Measurements from ENCODE around the gene GBE1.
"Not testable (repeated sequence)": the region's sequence is repeated elsewhere in the genome, so short reads cannot be mapped to it uniquely, and the experiment has no call there.

The GBE1 gene

DNA sequence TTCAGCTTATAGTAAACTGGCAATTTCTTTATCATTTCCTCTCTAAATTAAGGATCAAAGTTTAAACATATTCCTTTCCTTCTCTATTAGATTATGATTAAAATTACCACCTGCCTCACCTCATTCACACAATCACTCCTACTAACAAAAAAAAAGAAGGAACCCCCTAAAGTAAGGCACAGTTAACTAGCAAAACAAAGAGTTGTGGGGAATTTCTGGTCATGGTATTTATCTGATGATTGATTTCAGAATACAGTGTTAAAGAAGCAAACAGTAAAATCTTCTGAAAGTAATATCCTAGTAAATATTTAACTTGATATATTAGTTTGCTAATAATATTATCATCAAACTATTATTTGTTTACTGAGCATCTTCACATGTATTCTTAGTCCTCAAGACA lies 8.8 kb downstream of the GBE1 start:
- no peak for DNase-seq

DNA sequence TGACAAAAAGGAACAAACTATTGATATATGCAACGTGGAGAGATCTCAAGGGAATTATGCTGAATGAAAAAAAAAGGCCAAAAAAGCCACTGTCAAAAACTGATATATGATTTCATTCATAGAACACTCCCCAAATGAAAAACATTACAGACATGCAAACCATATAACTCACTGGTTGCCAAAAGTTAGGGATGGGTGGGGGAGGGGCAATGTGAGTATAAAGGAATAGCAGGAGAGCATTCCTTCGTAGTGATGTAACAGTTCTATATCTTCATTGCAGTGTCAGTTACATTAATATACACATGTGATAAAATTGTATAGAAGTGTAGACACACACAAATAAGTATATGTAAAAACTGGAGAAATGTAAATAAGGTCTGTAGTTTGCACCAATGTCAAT lies 12.2 kb downstream of the GBE1 start:
- DNase-seq, result no peak

DNA sequence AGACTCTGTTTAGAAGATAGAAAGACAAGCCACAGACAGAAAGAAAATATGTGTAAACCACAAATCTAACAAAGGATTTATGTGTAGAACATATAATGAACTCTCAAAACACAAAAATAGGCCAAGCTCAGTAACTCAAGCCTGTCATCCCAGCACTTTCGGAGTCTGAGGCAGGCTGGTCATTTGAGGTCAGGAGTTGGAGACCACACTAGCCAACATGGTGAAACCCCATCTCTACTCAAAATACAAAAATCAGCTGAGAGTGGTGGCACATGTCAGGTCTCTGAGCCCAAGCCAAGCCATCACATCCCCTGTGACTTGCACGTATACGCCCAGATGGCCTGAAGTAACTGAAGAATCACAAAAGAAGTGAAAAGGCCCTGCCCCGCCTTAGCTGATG lies 14.2 kb downstream of the GBE1 start:
- DNase-seq, result not testable (repeated sequence)

DNA sequence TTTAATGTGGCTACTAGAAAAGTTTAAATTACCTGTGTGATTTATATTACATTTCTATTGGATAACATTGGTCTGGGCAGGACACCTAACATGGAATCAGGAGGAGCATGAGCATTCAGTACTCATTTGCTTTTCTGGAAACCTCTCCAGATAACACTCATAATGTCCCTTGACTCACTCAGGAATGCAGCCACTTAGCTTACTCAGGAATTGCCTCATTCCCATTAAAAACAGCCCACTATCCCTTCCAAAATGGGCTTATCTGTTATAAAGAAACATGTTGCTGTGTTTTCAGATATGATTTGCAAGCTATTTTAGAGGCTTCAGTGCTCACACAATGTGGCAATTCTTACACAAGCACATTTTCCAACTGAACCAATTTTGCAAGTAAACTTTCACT lies 17.1 kb downstream of the GBE1 start:
- no peak for DNase-seq

DNA sequence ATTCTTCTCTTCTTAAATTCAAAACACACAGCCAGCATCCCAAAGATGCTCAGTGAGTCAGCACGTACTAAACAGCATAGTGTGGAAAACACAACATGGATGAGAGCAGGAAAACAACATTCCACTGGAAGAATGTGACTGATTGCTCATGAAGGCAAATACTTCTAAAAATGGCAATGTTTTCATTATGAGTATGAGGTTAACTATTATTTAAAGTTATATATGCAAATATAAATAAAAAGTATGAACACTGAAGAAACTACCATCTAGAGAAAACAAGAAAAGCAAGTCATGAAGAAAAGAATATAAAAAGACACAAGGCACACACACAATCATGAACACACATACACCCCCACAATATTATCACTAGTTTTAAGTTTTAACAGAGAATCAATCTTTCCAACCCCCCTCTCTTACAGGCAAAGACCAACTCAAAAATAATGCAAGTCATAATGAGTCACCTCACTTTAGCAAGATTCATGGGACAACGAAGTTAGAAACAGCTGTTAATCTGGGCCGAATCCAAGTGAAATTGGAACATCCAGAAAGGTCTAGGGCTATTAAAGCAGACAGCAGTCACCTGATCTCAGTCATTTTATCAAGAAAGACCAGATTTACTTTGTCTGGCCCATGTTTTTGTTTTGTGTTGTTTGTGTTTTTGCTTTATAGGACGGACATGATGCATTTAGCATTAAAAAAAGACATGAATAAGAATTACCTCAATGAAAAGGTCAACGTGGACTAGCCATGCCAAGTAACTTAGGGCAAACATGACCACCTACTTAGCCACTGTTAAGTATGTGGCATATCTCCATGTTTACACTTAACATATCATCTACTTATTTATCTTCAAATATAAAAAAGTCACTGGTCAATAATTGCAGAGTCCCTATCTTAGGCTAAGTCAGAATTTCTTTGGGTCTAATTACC lies 18.1 kb downstream of the GBE1 start:
- DNase-seq, result no peak

DNA sequence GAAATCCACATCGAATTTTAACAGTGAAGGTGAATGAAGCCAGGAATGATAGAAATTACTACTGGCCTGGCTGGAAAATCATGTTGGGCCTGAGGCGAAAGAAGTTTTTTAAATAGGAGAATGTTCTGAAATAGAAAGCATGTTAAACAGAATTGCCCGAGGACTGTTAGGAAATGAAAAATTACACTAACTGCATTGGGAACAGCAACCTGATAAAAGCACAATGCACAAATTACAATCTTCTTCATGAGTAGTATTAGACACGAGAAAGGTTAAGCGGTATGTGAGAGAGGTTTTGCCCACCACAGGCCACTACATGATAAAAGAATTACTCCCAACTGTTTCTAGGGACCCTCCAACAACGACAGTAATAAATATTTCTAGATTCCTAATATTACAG lies 18.9 kb downstream of the GBE1 start:
- DNase-seq, result no peak

DNA sequence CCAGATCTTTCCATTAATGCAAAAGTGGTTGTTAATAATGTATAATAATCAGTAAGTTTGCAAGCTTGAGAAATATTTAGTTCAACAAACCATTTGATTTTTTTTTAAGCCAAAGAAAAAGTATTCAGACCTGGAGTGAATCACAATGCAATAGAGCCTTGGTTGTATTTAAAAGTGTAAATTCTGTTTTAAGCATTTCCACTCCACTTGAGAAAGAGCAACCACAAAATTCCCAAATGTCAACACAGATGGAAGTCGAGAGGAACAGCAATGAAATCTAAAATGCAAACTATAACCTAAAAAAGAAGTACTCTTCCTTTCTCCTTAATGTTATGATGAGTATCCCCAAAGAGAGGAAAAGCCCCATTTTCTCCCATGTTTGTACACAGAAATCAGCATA lies 20.2 kb downstream of the GBE1 start:
- no peak for DNase-seq

DNA sequence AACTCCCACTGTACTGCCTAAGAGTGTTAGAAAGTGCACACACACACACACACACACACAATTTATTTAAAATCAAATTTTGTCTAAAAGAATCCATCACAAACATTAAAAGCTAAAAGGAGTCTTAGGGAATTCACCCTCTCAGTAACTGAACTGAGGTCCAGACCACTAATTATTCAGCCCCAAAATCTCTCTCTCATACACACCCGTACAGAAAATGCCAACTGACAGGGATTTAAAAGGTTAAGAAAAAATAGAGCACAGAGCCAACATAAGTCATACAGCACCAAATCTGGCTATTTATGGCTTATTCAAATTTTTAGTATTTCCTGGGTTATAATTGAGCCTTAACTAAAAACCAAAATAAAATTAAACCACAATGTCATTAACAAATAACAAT lies 20.7 kb downstream of the GBE1 start:
- DNase-seq, result no peak

DNA sequence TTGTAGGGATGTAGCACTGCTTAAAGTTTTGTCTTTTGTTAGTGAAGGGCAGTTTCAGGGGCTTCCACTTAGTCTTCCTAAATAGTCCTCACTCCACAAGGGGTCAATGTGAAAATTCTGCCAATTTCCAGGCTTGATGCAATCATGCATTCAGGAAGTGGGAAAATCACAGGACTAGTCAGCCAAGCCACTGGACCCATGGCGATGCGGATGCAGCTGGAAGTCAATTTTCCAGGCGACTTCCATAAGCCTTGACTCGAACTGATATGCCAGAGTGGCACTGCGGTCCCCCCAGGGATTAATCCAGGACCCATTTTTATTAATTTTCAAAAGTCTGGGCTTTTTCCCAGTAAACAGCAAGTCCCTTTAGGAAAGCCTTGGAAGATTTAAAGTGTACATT lies 26.1 kb downstream of the GBE1 start:
- no peak for DNase-seq

DNA sequence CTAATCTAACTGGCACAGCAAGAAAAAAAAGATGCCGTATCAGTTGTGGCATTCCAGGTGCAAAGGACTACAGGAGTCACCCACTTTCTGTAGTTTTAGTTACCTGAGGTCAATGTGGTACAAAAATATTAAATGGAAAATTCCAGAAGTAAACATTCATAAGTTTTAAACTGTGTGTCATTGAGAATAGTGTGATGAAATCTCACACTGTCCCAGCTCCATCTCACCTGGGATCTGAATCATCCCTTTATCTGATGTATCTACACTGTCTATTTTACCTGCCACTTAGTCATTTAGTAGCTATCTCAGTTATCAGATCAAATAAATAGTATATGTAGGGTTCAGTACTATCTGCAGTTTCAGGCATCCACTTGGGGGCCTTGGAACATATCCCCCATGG lies 26.7 kb downstream of the GBE1 start:
- no peak for DNase-seq

DNA sequence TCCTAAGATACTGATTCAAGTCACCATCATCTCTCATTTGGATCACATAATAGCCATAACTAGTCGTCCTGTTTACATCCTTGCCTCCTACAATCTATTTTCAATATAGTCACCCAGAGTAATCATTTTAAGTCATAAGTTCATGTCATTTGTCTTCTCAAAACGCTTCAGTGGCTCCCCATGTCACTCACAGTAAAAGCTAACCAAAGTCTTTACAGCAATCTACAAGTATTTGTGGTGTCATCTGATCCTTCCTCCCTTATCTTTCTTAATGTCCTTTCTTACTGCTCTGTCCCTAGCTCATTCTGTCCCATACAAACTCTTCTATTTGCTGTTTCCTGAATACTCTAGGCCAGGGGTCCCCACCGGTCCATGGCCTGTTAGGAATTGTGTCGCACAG lies 28.8 kb downstream of the GBE1 start:
- DNase-seq, result no peak

DNA sequence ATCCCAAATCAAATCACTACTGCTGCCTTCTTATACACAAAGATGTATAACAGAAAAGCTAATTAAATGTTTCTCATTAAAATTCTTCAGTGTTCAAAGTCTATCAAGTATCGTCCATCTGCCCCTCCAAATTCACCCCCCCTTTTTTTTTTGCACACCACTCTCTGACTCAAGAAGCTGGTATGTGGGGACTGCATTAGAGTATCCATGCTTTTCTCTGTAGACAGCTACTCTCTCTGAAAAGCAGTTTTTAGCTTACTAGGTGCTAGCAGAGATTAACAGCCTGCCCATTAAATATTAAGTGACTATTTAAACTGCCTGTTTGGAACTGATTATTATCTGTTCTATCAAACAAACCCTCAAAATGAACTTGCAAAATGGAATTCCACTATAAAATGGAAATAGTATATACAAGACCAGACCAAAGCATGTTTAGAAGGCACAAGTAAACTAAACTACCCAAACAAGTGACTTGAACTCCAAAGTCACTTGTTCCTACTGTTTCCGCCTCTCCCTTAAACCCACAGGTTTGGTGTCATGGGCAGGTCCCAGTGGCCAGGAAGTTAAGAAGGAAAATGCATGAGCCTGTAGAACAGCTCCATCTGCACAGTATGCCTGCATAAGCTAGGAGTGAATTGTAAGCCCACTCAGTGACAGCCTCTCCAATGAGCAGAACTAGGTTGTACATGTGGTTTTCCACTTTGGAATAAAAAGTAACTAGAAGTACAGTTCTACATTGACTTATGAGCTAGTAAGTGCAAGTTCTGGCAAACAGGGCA lies 32.5 kb downstream of the GBE1 start:
- DNase-seq, result no peak

DNA sequence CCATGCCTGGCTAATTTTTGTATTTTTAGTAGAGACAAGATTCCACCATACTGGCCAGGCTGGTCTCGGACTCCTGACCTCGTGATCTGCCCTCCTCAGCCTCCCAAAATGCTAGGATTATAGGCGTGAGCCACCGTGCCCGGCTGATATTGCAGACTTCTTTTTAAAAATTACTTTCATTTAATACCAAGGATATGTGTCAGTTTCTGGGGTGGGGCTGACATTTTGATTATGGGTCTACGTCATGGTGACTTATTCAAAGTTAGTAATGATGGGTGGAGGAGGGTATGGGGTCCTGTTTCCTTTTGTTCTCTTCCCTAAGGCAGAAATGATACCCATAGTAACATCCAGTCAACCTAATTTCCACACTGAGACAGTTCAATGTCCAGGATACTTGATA lies 34.7 kb downstream of the GBE1 start:
- DNase-seq, result no peak

DNA sequence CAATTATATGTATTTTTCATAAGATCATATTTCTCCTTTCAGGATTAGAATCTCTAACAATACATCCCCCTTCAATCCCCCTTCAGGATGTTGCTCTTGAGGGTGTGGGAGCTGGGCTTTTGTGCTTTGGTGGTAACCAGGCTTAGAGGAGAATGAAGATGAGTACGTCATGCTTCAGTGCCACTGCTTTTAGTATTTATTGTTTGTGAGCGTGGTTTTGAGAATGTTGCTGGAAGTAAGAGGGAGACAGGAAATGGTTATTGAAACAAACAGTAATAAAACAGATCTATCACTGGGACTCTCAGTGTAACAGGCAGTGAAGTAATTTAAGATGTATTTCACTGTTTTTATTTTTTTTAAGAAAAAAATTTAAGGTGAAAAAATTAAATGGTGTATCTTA lies 35.3 kb downstream of the GBE1 start:
- no peak for DNase-seq

DNA sequence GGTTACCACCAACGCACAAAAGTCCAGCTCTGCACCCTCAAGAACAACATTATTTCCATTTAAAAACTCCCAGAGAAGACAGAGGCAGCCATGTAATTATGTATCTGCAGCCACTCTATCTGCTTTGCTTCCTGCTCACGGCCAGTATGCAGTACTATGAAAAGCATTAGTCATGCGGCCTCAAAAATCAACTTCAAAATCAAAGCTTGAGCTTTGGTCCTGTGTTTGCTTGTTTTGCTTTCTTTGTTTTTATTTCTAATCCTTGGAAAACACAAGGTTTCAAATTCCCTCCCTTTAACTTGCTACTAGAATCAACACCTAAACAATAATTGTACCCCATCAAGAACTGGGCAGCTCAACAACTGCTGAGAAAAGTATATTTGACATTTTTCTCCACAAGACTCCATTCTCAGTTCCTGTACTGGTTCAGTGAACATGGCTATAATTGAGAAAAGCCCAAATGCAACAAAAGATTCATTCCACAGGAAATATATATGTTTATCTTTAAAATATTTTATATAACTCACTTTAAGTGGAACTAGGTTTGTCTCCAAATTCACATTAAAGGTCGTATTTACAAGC lies 37.6 kb downstream of the GBE1 start:
- DNase-seq, result no peak

DNA sequence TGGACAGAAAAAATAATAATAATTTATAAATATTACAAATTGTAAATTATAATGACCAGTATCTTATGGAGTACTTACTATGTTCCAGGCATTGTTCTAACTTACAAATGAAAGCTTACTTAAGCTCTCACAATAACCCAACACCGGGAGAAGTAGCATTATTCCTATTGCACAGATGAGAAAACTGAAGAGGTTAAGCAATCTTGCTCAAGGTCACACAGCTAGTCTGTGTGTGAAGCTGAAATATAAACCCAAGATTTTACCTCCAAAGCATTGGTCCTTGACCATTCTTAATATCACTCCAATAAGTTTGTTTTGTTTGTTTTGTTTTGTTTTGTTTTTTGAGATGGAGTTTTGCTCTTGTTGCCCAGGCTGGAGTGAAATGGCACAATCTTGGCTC lies 43.1 kb downstream of the GBE1 start:
- DNase-seq, result no peak

DNA sequence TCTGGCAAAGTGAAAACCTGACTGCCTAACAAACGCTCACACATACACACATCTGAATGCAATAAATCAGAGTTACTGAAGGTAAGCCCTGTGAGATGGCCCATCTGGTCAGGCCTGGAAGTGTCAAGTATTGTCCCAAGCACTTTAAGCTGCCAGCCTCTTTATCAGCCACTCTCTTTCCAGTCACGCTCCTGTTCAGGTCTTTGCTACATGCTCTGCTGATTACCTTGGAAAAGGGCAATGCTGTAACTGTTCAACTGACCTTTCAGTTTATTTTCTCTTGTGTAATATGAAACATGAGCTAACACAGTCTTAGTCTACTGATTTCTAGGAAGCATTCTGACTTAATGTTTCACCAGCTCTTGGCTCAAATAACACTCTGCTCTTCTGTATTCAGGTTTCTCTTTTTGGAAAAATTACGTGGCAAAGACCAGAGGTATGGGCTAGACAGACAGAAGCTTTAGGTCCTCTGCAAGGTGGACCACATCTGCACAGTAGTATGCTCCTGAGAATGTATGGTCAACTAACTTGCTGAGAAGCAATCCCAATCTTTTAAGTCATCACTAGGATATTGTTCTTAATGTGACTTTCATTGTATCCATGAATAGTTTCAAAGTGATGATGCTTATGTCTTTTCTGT lies 44.5 kb downstream of the GBE1 start:
- no peak for DNase-seq

DNA sequence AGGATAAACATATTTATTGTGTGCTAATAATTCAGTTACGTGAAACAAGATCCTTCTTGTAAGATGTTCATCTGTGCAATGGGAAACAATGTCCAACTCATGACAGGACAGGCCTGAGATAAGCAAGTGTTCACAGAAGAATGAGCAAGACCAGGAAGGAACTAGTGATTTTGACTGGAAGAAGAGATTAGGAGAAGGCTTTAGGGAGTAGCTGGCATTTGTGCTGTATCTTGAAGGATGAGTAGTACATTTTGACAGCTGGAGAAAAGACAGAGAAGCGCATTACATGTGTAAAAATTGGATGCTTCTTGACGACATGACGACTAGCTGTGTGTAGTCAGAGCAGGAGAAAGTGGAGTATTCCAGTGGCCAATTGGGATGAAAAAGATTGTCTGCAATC lies 48.4 kb downstream of the GBE1 start:
- no peak for DNase-seq

DNA sequence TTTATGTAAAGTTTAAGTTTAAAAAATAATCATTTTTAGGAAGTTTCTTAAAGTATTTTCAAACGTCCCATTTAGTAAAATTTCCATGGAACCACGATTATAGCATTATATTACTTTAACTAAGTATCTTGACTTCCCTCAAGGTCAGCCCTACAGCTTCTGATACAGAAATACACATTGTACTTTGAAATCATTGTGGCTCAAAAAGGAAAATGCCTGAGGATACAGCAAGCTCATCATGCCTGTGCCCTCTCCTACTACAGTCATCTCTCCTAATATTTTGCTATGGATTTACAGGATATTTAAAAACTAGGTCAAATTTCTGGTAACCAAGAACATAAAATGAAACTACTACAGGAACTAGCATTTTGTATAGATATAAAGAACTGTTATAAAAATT lies 51.8 kb downstream of the GBE1 start:
- no peak for DNase-seq

DNA sequence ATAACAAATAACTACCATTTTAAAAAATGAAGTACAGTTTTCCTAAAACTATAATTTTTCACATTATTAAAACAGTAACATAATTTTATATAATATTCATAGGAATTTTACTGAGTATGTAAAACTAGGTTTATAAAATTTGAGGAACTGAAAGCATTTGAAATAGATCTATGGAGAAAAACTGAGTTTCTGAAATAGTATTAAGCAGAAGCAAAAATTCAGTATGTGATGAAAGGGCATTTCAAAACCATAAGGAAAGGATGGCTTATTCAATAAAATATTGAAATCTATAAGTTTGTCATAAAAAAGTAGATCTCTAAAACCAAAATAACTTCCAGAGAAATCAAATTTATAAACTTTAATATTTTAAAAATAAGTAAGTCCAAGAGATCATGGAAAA lies 53.4 kb downstream of the GBE1 start:
- DNase-seq, result no peak

DNA sequence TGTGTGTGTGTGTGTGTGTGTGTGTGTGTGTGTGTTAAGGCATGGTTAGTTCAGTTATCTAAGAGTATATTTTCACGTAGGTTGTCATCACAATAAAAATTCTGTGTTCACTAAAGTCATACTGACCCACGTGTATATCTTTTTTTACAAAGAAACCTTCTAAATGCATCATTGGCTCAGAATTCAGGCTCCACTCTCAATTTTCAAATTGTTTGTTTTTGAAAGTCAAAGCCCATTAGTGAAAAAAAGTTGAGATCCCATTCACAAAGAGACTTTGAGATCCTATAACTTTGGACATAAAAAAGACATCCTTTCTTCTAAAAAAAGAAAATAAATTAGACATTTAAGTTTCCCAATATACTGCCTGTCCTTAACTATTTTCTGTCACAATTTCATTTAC lies 59.3 kb downstream of the GBE1 start:
- no peak for DNase-seq

DNA sequence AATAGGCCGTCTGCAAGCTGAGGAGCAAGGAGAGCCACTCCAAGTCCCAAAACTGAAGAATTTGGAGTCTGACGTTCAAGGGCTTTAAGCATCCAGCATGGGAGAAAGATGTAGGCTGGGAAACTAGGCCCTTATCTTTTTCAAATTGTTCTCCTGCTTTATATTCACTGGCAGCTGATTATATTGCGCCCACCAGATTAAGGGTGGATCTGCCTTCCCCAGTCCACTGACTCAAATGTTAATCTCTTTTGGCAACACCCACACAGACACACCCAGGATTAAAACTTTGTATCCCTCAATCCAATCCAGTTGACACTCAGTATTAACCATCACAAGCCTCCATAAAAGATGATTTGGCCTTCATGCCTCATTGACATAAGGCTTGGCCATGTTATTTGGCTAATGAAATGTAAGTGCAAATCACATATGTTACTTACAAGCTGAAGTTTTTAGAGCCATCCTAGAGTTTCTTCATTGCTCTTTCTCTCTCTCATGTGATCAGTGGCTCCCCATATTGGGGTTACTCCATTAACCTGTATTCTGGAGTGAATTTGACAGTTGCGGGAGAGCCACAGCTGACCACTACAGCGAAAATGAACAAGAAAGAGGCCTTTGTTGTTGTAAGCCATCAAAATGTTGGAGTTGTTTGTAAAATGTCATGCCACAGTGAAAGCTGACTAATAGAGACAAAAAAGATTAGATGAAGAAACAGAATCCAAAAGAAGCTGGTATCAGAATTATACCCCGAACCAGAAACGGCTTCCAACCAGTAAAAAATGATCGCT lies 61.7 kb downstream of the GBE1 start:
- DNase-seq, result no peak

DNA sequence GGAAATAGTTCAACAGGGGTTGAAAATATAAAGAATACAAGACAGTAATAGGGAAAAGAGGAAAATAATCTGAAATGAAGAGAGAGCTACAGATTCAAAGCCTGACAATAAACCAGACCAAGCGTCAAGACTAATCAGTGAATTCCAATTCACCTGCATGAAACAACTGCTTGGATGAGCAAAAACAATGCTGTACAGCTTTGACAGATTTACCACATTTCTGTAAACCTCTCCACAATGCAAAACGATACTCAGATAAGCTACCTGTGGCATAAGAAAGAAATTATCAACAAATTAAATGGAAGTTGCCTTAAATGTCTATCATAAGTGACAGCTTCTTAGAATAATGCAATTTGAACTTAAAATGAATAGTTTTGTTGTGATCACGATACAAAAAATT lies 65.4 kb downstream of the GBE1 start:
- DNase-seq, result no peak
